ENCODE data around the gene CRKL. TPM values are rescaled to one million over a fixed set of nuclear protein-coding genes. Genes with fewer than 3 reads are reported as not detected.

CRKL gene
- 17.3 and 18.8 TPM in 2 replicates for total RNA-seq (2014; rRNA removed; shearing (Covaris generic))

GRCh38 chr22:20916916-20917810 lies at the start of gene CRKL:
Gene CRKL, plus strand, starts transcription at chr22:20917407. Its CDS starts 528 bp downstream, at chr22:20917935.

GRCh38 chr22:20966883-20967696 lies 49.9 kb downstream of the CRKL start, which contains the start of gene AIFM3:
Gene AIFM3, plus strand, starts transcription at chr22:20967255. Its CDS starts 690 bp downstream, at chr22:20967945.

GRCh38 chr22:20981787-20982562 lies 64.8 kb downstream of the CRKL start, which contains the start of gene LZTR1:
Gene LZTR1, plus strand, starts transcription at chr22:20982297. Its CDS starts 75 bp downstream, at chr22:20982372.

GRCh38 chr22:21001601-21002325 lies 84.6 kb downstream of the CRKL start, which contains the start of gene THAP7:
Gene THAP7, minus strand, starts transcription at chr22:21002118. Its CDS starts 207 bp downstream, at chr22:21001911.

Other genes starting within 250 kb of the CRKL start
- 0.49 and 0.61 TPM in 2 replicates for gene SERPIND1, start 143.3 kb upstream of the CRKL start, total RNA-seq (2014; rRNA removed; shearing (Covaris generic))
- gene PI4KA, start 58.6 kb upstream of the CRKL start, total RNA-seq (2014; rRNA removed; shearing (Covaris generic)), result 23.4 and 33.8 TPM in 2 replicates
- 9.0 and 12.0 TPM in 2 replicates for gene SNAP29, start 58.4 kb upstream of the CRKL start, total RNA-seq (2014; rRNA removed; shearing (Covaris generic))
- 0.26 and 0.45 TPM in 2 replicates for gene AIFM3, start 49.8 kb downstream of the CRKL start, total RNA-seq (2014; rRNA removed; shearing (Covaris generic))
- gene LZTR1, start 64.9 kb downstream of the CRKL start, total RNA-seq (2014; rRNA removed; shearing (Covaris generic)), result 22.6 and 28.0 TPM in 2 replicates
- gene THAP7, start 84.7 kb downstream of the CRKL start, total RNA-seq (2014; rRNA removed; shearing (Covaris generic)), result 43.4 and 48.3 TPM in 2 replicates
- 3.1 and 5.9 TPM in 2 replicates for gene P2RX6, start 97.8 kb downstream of the CRKL start, total RNA-seq (2014; rRNA removed; shearing (Covaris generic))
- not detected in 2 replicates for gene SLC7A4, start 115.2 kb downstream of the CRKL start, total RNA-seq (2014; rRNA removed; shearing (Covaris generic))
- 0.05 TPM in 1 of 2 replicates, not detected in the other for gene LRRC74B, start 128.5 kb downstream of the CRKL start, total RNA-seq (2014; rRNA removed; shearing (Covaris generic))